Measurements from ENCODE around the gene SLC36A1. TPM values are rescaled to one million over a fixed set of nuclear protein-coding genes. Genes with fewer than 3 reads are reported as not detected.
A peak's percentile ranks its signal among the peaks of the same experiment; 100 is the strongest.

The SLC36A1 gene
- total RNA-seq, 1 donor: 4.0 TPM

DNA sequence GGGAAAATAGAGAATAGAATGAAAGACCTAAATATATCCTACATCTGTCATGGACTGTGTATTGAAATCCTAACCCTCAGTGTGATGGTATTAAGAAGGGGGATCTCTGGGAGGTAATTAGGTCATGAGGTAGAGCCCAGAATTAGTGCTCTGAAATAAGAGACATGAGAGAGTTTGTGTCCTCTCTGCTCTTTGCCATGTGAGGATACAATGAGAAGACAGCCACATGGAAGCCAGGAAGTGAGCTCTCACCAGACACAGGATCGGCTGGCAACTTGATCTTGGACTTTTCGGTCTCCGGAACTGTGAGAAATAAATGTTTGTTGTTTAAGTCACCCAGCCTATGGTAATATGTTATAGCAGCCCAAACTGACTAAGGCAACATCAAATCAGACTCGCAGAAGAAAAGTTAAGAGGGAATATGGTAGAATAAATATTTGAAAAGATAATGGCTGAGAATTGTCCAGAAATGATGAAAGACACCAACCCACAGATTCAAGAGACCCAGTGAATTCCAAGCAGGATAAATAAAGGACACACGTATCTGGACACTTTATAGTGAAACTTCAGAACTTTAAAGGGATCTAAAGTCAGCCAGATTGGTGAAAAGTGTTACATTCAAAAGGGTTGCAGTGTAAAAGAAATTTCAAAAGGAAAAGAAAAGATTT lies 12.7 kb upstream of the SLC36A1 start:
- no peaks in the 10 kb centered on the region for H3K9me3 ChIP-seq (ENCODE audit: low read depth, low read length)
- H3K4me3 ChIP-seq (ENCODE audit: low read length): no peak overlapping the region
- H3K4me1 ChIP-seq (ENCODE audit: insufficient read depth, low read length): no peaks in the 10 kb centered on the region
- peaks cover 7% of the 10 kb centered on the region for H3K27me3 ChIP-seq (ENCODE audit: insufficient read depth, low read length)

DNA sequence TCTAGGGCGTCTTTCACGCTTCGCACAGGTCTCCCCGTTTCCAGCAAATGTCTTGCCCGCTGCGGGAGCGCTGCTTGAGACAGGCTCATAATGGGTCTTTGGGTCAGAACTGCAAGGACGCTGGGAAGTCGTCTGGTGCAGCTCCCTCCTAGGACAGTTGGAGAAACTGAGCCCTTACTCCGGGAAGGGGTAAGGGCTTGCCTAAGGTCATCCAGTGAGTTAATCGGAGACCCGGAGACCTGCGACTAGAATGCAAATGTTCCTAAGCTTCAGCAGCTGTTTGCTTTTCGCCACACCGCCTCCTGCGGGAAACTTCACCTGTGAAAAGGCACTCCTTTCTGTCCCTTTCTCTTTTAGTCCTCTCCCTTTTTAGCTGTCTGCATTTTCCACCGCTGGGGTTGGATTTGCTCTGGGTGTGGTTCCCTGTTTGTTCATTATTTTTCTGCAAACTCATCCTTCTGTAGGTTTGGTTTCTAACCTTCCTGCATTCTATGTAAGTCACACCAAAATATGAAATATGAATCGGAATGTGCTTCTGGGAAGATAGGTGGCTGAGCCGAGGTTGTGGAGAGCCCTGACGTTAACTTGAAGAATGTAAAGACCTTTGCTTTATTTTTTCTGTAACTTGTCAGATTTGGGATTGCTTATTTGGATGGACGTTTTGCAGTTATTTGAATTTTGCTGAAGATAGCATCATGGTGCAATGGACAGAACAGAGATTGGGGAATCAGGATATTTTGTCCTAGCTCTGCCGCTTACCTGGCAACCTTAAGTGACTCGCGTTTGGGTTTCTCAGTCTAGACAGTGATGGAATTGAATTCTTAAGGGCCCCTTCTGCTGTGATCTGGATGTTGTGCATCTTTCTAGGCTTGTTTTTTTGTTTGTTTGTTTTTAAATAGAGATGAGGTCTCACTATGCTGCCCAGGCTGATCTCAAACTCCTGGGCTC lies 909 bp downstream of the SLC36A1 start:
- H3K27me3 ChIP-seq (ENCODE audit: insufficient read depth, low read length): peaks cover 13% of the 10 kb centered on the region
- peaks cover 31% of the 10 kb centered on the region for H3K4me1 ChIP-seq (ENCODE audit: insufficient read depth, low read length)
- H3K9me3 ChIP-seq (ENCODE audit: low read depth, low read length): no peaks in the 10 kb centered on the region
- H3K4me3 ChIP-seq (ENCODE audit: low read length): peak overlapping the region; percentile 84

DNA sequence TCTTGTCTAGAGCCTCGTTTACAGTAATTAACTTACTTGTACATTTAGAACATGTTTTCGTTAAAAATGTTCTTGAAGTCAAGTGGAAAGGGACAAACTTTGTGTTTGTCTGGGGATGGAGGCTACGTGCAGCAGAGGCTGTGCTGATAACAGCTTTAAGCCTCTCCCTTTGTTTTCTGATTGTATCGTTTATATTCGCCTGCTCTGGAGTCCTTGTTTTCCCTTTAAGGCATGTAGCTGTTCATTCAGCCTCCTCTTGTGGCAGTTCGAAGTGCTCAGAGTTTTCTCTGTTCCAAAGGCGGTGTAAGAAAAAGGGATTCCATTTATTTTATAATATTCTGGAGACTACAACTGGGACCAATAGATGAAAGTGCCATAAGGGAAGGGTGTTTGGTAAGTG lies 1.9 kb downstream of the SLC36A1 start:
- H3K9me3 ChIP-seq (ENCODE audit: low read depth, low read length): no peaks in the 10 kb centered on the region
- H3K27me3 ChIP-seq (ENCODE audit: insufficient read depth, low read length): peaks cover 10% of the 10 kb centered on the region
- peaks cover 31% of the 10 kb centered on the region for H3K4me1 ChIP-seq (ENCODE audit: insufficient read depth, low read length)
- H3K4me3 ChIP-seq (ENCODE audit: low read length): no peak overlapping the region

DNA sequence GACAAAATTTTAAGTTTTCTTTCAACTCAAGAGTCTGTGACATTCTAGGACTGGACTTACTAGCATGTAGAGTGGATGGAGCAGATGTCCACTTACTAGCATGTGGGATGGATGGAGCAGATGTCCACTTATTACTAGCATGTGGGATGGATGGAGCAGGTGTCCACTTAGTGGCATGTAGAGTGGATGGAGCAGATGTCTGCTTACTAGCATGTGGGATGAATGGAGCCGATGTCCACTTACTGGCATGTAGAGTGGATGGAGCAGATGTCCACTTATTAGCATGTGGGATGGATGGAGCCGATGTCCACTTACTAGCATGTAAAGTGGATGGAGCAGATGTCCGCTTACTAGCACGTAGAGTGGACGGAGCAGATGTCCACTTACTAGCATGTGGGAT lies 2.4 kb downstream of the SLC36A1 start:
- Histone ChIP-seq H3K9me3 (ENCODE audit: low read depth, low read length) (no peaks in the 10 kb centered on the region), H3K27me3 (ENCODE audit: insufficient read depth, low read length) (peaks cover 10% of the 10 kb centered on the region), H3K4me1 (ENCODE audit: insufficient read depth, low read length) (peaks cover 31% of the 10 kb centered on the region), H3K4me3 (ENCODE audit: low read length) (no peak overlapping the region)

DNA sequence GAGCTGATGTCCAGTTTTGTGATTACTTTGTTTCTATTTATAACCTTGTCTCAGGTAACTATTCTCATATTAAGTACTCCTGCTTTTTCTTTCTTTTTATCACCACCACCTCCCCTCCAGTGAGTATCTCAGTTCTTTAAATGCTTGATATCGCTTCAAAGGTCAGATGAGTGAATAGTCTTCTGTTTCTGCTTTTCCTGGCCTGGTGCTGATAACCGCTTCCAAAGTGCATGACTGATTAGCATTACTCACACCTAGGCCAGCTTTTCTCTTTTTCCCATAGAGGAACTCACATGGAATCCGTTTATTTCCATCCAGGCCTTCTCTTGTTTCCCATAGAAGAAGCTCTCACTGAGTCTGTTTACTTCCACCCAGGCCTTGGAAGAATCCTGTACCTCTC lies 3.2 kb downstream of the SLC36A1 start:
- no peak overlapping the region for H3K4me3 ChIP-seq (ENCODE audit: low read length)
- peaks cover 31% of the 10 kb centered on the region for H3K4me1 ChIP-seq (ENCODE audit: insufficient read depth, low read length)
- H3K9me3 ChIP-seq (ENCODE audit: low read depth, low read length): no peaks in the 10 kb centered on the region
- peaks cover 3% of the 10 kb centered on the region for H3K27me3 ChIP-seq (ENCODE audit: insufficient read depth, low read length)

DNA sequence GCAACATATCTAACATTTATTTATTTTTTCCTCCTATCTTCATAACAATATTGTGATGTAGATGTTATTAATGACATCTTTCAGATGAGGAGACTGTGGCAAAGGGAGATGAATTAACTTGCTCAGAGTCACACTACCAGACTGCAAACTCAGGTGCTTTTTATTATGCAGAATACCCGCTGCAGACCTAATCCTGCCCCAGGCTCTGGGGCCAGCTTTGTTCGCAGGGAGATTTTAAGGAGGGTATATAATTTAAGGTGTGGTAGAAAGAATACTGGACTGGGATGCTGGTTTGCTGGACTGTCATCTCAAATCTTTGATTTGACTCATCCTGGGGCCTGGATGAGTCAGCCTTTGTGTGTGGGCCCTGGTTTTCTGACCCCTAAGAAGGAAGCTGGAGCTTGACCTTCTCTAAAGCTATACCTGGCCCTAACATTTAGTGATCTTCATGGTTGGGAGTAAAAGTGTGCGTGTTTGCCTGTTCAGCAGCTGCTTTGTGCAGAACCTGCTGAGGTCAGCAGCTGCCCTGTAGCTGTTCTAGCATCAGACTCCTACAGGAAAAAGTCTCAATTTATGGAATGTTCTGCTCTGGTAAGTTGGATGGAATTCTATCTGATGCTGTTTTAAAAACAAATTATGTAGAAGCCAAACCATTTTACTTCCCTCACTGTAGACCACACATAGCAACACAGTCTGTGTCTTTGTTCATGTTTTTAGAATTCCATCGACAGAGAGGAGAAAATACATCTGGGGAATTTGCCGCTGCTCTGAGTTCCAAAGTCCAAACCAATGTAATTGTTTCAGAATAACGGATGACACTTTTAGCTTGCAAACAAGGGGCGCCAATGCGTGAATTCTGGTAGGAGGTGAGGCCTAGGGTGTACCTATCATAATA lies 4.5 kb downstream of the SLC36A1 start:
- Histone ChIP-seq H3K4me3 (ENCODE audit: low read length) (no peak overlapping the region), H3K4me1 (ENCODE audit: insufficient read depth, low read length) (peaks cover 31% of the 10 kb centered on the region), H3K9me3 (ENCODE audit: low read depth, low read length) (no peaks in the 10 kb centered on the region), H3K27me3 (ENCODE audit: insufficient read depth, low read length) (peaks cover under 1% of the 10 kb centered on the region)

DNA sequence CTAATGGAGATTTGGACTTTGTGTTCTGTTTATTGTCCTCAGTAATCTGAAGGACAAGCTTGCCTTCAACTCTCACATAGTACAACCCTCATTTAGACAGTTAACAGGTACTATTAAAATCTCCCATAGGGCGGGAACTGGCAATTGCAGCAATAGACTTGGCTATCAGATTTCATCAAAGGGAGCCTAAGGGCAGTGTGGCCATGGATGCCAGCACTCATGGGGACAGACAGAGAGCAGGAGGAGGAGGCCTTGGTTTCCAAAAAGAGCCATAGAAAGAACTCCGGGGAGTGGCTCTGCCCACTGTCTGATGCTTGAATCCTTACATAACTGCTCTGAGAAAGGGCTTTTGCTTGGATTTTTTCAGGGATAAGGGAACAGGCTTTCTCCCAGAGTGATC lies 6.8 kb downstream of the SLC36A1 start:
- Histone ChIP-seq H3K27me3 (ENCODE audit: insufficient read depth, low read length) (no peaks in the 10 kb centered on the region), H3K4me3 (ENCODE audit: low read length) (no peak overlapping the region), H3K4me1 (ENCODE audit: insufficient read depth, low read length) (peaks cover 18% of the 10 kb centered on the region), H3K9me3 (ENCODE audit: low read depth, low read length) (no peaks in the 10 kb centered on the region)

DNA sequence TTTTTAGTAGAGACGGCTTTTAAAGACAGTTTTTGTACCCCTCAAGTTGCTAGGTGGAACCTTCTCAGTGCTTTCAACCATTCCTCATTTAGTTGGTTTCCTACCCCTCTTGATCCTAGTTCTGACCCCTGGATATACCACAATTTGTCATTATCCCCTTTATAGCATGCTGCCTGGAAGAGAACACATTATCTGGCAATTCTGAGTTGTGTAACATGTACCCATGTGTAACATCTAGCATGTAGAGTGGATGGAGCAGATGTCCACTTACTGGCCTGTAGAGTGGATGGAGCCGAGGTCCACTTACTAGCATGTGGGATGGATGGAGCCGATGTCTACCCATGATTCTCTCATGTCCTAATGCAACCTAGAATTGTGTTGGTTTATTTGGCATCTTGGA lies 7.5 kb downstream of the SLC36A1 start:
- Histone ChIP-seq H3K9me3 (ENCODE audit: low read depth, low read length) (no peaks in the 10 kb centered on the region), H3K4me3 (ENCODE audit: low read length) (no peak overlapping the region), H3K4me1 (ENCODE audit: insufficient read depth, low read length) (peaks cover 11% of the 10 kb centered on the region), H3K27me3 (ENCODE audit: insufficient read depth, low read length) (no peaks in the 10 kb centered on the region)

DNA sequence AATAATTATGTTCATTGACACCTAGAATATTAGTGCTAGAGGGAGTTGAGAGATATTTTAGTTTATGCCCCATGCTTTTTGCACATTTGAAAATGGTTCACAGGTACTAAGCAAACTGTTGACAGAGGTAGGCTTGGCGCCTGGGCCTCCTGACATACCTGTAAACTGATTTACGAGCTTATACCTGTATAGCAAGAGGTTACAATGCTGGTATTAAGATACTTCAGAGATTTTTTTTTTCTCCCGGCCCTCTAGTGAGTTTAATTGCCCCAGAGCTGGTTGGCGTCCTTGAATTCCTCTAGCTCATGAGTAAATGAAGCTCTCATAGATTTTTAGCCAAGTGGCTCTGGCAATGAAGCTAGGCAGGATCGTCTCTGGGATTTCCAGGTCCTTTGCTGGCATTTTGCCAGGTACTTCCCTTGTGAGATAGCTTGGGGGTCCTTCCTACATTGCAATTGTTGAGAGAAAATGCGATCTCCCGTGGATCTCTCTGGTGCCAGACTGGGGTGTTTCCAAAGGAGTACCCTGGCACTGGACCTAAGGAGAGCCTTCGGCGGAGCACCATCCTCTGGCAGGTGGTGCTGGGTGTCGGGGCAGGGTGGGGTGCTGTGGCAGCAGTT lies 9.0 kb downstream of the SLC36A1 start:
- Histone ChIP-seq H3K27me3 (ENCODE audit: insufficient read depth, low read length) (no peaks in the 10 kb centered on the region), H3K9me3 (ENCODE audit: low read depth, low read length) (no peaks in the 10 kb centered on the region), H3K4me3 (ENCODE audit: low read length) (no peak overlapping the region), H3K4me1 (ENCODE audit: insufficient read depth, low read length) (peaks cover 6% of the 10 kb centered on the region)

DNA sequence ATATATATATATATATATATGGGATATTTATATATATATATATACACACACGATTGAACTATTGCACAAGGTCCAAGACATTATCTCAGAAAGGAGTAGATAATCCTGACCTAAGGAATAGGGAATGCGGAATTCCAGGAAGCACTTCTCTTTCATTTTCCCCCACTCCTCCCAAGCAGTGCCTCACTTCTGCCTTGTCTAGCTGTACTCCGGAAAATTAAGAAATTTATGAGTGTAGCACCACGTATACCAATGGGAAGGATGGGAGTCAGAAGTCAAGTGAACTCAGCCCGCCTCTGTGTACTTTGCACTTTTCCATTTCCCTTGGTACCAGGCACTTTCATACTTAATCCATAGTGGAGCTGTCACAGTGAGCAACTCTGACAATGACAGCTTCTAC lies 10.9 kb downstream of the SLC36A1 start:
- no peaks in the 10 kb centered on the region for H3K4me1 ChIP-seq (ENCODE audit: insufficient read depth, low read length)
- no peaks in the 10 kb centered on the region for H3K27me3 ChIP-seq (ENCODE audit: insufficient read depth, low read length)
- no peaks in the 10 kb centered on the region for H3K9me3 ChIP-seq (ENCODE audit: low read depth, low read length)
- H3K4me3 ChIP-seq (ENCODE audit: low read length): no peak overlapping the region

DNA sequence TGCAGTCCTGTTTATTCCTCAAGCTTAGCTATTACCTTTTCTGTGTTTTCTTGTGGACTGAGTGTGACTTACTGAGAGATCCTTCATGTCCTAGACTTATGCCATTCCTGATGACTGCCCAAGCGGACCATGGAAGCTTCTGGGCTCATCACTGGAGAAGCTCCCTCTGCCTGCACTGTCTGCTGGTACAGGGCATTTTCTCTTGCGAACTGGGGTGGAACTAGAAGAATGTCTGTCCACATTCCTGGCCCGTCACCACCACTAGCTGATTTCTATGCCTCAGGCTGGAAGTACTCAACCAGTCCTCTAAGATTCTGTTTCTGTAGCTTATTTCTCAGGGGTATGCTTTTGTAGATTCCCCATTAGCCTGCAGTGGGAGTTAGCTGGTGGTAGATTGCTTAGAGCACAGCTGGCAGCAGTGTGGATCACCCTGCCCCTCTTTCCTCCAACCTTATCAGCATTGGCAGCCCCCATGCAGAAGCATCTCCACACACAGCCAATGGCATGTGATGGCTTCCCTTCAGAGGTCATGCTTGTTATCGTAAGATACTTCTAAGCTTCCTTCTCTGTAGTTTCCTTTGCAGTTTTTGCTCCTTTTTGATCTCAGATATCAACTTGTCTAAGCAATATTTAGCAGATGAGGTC lies 12.4 kb downstream of the SLC36A1 start:
- no peaks in the 10 kb centered on the region for H3K27me3 ChIP-seq (ENCODE audit: insufficient read depth, low read length)
- H3K4me3 ChIP-seq (ENCODE audit: low read length): no peak overlapping the region
- H3K9me3 ChIP-seq (ENCODE audit: low read depth, low read length): no peaks in the 10 kb centered on the region
- no peaks in the 10 kb centered on the region for H3K4me1 ChIP-seq (ENCODE audit: insufficient read depth, low read length)

DNA sequence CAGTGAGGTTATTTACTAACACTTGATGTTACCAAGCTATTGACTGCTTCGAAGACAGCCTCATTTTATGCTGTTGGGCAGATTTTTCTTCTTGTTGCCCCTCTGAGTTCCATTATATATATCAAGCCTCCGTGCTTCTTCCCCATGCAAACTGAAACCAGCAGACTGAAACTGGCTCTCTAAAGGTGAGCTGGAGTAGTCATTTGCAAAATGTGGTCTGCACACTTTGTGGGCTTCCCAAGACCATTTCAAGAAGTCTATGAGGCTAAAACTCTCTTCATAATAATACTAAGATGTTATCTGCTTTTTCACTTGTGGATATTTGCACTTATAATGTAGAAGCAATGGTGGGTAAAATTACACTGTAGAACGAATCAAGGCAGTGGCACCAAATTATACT lies 13.9 kb downstream of the SLC36A1 start:
- no peak overlapping the region for H3K4me3 ChIP-seq (ENCODE audit: low read length)
- H3K9me3 ChIP-seq (ENCODE audit: low read depth, low read length): no peaks in the 10 kb centered on the region
- no peaks in the 10 kb centered on the region for H3K4me1 ChIP-seq (ENCODE audit: insufficient read depth, low read length)
- no peaks in the 10 kb centered on the region for H3K27me3 ChIP-seq (ENCODE audit: insufficient read depth, low read length)

DNA sequence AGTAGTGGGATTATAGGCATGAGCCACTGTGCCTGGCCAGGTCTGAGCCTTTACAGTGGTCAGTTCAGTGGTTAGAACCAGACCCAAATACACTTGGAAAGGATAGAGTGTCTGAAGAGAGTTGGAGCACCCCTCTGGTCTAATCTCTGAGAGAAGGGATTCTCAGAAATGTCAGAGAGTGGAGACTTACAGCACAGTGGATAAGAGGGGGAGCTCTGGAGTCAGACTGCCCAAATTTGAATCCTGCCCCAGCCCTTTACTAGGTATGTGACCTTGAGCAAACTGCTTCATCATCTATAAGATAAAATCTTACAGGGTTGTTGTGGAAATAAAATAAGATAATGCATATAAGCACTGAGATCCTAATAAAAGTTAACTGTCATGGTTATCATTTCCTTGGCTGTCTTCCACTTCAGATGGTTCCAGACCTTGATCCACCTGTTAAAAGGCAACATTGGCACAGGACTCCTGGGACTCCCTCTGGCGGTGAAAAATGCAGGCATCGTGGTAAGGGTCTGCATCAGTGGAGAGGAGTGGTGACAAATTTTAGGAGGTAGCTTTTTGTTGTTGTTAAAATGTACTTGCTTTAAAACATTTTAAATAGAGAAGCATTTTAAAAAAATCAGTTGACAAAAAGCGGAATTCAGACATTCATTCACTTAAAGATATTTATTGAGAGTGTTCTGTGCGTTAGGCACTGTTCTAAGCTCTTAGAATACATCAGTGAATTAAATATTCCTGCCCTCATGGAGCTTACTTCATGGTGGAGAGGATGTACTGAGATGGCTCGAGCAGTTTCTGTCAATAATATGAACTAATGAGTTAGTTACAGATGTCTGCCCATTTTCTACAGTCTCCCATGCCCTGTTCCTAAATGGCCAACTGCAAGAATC lies 16.0 kb downstream of the SLC36A1 start:
- Histone ChIP-seq H3K4me3 (ENCODE audit: low read length) (no peak overlapping the region), H3K9me3 (ENCODE audit: low read depth, low read length) (no peaks in the 10 kb centered on the region), H3K27me3 (ENCODE audit: insufficient read depth, low read length) (no peaks in the 10 kb centered on the region), H3K4me1 (ENCODE audit: insufficient read depth, low read length) (no peaks in the 10 kb centered on the region)

All from mononuclear cell (primary cell).